NOMO-1 (cell line): Measurements from ENCODE around the gene PCDHGA5.
"Not testable (repeated sequence)": the region's sequence is repeated elsewhere in the genome, so short reads cannot be mapped to it uniquely, and the experiment has no call there.

Source experiments
- DNase-seq, 2 experiments: peaks; one replicate each; lab custom pipeline; 2025; ENCODE audit not compliant: unreplicated experiment in 2 of 2; lab: John Stamatoyannopoulos, UW

The PCDHGA5 gene

GRCh38 chr5:141411575-141411974 is 47.6 kb downstream of the PCDHGA5 start:
- no peak for DNase-seq

GRCh38 chr5:141412854-141413539 is 49.0 kb downstream of the PCDHGA5 start, which contains the start of gene PCDHGA10:
Gene PCDHGA10, plus strand, starts transcription at chr5:141412987. Its CDS starts 189 bp downstream, at chr5:141413176.
- DNase-seq: peak; percentile 41 to 69

- DNase-seq: no peak
Measured at GRCh38 chr5:141413540-141414069, 49.6 kb downstream of the PCDHGA5 start.

GRCh38 chr5:141414548-141415274 is 50.7 kb downstream of the PCDHGA5 start:
- not testable (repeated sequence) for DNase-seq

GRCh38 chr5:141415275-141415618 is 51.3 kb downstream of the PCDHGA5 start:
- not testable (repeated sequence) for DNase-seq
